Ammon's horn (tissue), 1 donor: ENCODE data around the gene ATP2B2.

Source experiments
- DNase-seq: peaks from one replicate; pipeline ENCODE4 v3.0.0-alpha.2; 2016; ENCODE audit warnings: low spot score

The ATP2B2 gene

GRCh38 chr3:10294030-10294586, 211.3 kb downstream of the ATP2B2 start:
- no peak for DNase-seq

- DNase-seq = peak; percentile 42
These were observed 212.6 kb downstream of the ATP2B2 start, which contains the start of gene GHRL for GRCh38 chr3:10292505-10293419. GHRL (minus strand) TSS chr3:10292947; CDS start chr3:10290180, 2,767 bp downstream.

GRCh38 chr3:10291641-10292040, 213.7 kb downstream of the ATP2B2 start:
- DNase-seq = no peak

- DNase-seq = no peak
These were observed 214.8 kb downstream of the ATP2B2 start for GRCh38 chr3:10290481-10291176.

GRCh38 chr3:10289787-10290355, 215.5 kb downstream of the ATP2B2 start:
- no peak for DNase-seq

DNA sequence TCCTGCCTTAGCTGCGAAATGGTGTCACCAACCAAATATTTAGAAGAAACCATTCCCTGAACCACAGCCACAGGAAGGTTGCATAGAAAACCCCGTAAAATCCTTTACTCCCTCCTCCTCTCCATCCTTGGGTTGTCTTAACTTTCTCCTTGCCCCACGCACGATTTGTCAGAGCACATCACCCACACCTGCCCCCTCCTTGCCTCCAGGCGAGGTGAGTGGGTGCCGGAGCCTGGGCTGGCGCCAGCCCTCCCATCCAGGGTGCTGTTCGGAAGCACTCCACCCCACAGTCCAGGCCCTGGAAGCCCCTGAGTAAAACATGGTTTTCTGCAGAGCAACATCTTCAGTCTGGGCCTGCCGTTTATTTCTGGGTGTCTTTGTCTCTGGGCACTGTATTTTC, 216.3 kb downstream of the ATP2B2 start:
- DNase-seq = no peak

DNA sequence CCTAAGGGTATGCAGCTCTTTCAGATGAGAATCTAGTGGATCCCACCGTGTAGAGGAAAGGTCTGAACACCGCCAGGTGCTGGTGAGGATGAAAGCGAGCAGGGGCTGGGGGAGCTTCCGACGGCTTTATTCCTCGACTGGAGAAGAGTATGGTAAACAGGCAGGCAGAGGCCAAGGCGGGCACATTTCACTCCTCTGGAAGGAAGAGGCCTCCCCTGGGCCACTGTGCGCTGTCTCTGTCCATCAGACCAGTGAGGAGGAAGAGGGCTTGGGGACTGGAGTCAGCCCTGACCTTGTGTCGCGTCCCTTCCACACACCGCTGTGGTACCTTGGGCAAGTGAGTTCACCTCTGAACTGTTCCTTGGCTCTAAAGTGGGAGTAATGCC, 216.8 kb downstream of the ATP2B2 start:
- DNase-seq = no peak

DNA sequence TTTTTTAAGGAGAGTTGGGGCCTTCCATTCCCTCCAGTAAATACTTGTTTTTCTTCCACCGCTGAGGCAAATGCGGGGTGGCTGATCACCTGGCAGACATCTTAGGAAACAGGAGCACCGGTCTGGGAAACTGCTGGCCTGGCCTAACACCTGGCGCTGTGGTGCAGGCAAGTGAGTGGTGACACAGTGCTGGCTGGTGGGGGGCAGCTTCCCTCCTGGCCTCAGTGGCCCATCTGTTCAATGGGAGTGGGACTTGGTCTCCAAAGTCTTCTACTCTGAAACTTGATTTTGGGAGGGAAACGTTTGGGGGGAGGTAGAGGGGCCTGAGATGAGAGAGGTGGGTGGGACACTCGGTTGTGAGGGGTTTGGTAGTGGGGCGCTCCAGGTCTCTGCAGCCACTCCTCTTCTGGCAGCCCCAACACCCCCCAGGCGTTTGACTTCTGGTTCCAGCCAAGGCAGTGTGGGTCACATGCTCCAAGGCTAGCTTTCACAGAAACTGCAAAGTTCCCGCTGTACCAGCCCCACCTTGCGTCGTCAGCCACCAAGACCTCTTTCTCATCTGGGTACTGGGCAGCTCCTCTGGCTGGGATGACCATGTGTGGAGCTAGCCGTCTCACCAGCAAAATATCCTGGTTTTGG, 217.3 kb downstream of the ATP2B2 start:
- DNase-seq = no peak

DNA sequence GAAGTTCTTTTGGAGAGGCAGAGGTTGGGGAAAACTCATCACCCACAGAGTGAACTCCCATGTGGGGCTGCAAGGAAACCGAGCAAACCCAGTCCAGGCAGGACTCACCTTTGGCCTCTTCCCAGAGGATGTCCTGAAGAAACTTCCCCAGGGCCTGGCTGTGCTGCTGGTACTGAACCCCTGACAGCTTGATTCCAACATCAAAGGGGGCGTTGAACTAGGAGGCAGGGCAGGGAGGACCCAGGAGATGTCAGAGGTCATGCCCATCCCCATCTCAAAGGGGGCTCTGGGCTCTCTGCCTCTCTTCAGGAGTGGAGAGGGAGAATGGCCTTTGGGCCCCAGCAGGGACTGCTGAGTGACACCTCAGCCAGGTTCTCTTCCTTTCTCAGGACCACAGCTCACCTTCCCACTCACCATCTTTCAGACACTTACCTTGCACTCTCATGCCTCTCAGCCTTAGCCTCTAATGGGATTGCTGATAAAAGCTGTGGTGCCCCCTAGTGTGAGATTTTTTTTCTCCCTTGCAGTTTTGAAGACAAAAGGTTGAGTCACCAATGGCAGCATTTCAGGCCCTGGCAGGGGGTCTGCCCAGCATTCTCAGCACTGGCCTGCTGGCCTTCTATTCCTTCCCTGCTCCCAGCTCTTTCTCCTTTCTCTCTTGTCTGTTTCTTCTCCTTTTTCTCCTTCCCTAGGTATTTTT, 218.6 kb downstream of the ATP2B2 start:
- DNase-seq = peak; percentile 79

DNA sequence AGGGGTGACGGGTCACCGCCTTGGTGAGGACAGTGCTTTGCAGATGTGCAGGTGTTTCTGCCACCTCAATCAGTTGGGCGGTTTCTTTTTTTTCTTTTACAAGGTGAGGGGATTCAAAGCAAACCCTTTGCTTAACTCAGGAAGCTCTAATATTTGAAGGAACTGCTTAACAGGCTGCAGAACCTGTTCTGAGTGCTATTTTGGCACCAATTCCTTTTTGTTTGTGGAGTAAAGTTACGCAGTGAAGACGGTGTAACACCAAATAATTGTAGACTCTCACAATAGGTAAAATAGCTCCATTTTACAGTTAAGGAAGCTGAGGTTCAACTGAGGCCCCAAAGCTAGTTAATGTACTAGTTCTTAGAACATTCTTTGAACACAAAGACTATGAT, 219.3 kb downstream of the ATP2B2 start:
- no peak for DNase-seq

DNA sequence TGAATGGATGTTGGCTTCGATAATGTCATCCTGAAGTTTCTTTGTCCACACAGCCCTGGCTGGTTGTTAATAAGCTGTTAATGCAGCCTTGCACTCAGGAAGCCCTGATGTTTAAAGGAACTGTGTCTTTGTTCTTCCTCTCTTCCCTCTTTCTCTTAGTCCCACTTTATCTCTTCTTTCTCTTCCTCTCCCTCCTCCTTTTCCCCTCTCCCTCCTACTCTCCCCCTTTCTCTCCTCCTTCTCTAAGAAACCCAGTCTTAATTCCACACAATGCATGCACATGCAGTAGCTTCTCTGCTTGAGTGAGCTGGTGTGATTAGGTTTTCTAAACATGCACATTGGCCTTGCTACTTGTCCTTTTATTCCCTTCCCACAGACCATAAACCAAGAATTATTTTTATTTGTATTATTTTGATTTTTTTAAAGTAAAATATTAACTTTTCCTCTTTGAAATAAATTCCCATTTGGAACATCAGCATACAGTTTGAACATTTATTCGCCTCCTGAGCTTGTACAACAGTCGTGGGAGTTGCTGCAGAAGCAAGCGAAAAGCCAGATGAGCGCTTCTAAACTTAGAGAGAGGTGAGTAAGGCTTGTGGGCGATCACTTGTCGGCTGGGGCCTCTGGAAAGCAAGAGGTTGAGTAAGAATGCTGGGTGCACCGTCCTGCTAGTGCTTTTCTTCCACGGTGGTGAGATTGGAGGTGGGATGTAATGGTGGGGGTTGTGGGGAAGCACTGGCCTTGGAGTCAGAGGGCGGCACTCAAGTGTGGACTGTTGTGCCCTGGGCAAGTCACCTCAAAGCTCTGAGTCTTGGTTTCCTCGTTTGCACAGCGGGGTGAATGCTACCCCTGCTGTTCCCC, 219.9 kb downstream of the ATP2B2 start:
- DNase-seq = peak; percentile 50

DNA sequence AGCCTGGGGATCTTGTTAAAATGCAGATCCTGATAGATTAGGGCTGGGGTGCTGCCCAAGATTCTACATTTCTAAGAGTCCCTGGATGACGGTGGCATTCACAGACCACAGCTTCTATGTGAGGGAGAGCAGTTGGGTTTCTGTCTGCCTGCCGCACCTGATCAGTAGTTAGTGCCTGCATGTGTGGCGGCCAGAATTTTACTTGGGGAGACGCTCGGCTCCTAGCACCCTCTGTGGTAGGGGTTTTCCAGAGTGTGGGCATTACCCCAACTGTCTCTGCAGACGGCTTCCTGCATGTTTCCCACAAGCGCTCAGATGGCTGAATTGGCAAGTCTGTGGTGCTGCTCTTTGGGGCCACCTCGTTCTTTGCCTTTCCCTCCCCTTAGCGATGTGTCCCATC, 220.9 kb downstream of the ATP2B2 start:
- DNase-seq = no peak

- DNase-seq = no peak
These were observed 221.7 kb downstream of the ATP2B2 start for GRCh38 chr3:10283638-10284037.

DNA sequence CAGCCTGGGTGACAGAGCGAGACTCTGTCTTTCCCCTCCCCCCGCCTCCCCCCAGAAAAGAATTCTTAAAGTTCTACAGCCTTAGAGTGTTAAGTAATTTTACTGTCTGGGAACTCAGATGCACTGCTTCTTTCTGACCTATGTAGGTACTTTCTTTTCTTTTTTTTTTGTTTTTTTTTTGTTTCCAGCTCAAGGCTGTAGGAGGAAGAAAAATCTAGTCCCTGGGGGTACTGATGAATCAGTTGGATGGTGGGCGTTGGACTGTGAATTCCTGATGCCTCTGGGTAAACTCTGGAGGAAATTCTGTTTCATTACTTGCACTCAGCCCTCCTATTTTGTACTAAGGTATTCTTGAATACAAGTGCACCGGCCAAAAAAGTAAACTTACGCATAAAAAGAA, 223.4 kb downstream of the ATP2B2 start:
- no peak for DNase-seq

DNA sequence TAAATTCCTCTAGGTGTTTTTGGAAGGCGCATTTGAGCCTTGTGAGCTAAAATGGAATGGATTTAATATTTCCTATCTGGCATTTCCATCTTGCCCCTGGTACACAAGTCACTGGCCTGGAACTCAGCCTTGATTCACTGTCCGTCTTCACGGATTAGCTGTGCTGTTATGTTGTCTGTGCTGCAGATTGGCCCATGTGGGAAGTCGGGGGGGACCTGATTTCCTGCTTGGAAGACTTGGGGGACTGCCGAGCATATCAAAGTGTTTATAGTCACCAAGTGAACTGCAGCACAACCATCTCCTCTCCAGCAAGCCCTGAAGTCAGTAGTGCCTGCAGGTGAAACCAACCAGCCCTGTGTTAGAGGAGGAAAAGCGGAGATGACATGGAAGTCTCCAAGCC, 224.8 kb downstream of the ATP2B2 start:
- no peak for DNase-seq

GRCh38 chr3:10280177-10280529, 225.2 kb downstream of the ATP2B2 start:
- DNase-seq = no peak

- no peak for DNase-seq
These were observed 225.8 kb downstream of the ATP2B2 start for GRCh38 chr3:10279384-10280176.

- no peak for DNase-seq
These were observed 226.9 kb downstream of the ATP2B2 start for GRCh38 chr3:10278501-10278900.

- no peak for DNase-seq
These were observed 228.2 kb downstream of the ATP2B2 start for GRCh38 chr3:10277115-10277625.

DNA sequence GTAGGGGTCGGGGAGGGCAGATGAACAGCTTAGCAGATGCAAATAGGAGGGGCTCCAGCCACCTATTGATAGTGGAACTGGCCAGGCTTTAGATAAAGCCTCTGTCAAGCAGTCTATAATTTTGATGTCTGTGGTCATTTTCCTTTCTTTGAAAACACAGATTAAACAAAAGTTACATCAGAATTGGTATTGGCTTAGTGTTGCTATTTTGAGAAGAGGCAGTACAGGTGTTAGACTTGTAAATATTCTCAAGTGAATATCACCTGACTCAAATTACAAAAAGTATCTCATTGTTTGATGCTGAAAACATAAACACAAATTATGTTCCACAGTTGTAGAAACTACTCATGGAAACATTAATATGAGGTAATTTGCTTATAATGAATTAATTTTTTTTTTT, 230.8 kb downstream of the ATP2B2 start:
- no peak for DNase-seq
